Hepatocyte (in vitro differentiated cells): ENCODE results near the gene SEZ6L2. TPM values are rescaled to one million over a fixed set of nuclear protein-coding genes. Genes with fewer than 3 reads are reported as not detected.

Experiments
- DNase-seq: peaks from one replicate; pipeline ENCODE4 v3.0.0-alpha.2; 2016; ENCODE audit warnings: low spot score
- H2AFZ ChIP-seq: fragments of 200-600 bp; sonication (generic); 2 replicates; pipeline ENCODE4 v1.6.0; 2016; ENCODE audit warnings: antibody characterized with exemption, mild to moderate bottlenecking
- H3K27ac ChIP-seq: fragments of 200-600 bp; sonication (generic); 2 replicates; pipeline ENCODE4 v1.5.1; 2016; ENCODE audit warnings: mild to moderate bottlenecking
- H3K27me3 ChIP-seq: fragments of 200-600 bp; sonication (generic); 2 replicates; pipeline ENCODE4 v1.6.1; 2016
- H3K36me3 ChIP-seq: fragments of 200-600 bp; sonication (generic); replicated peaks from 2 replicates; pipeline ENCODE4 v1.5.1; 2016; ENCODE audit warnings: low read depth; ENCODE audit not compliant: insufficient read depth
- H3K4me1 ChIP-seq: fragments of 200-600 bp; sonication (generic); 2 replicates; pipeline ENCODE4 v1.5.1; 2016; ENCODE audit warnings: mild to moderate bottlenecking, moderate library complexity; ENCODE audit not compliant: insufficient read depth
- H3K4me2 ChIP-seq: fragments of 200-600 bp; sonication (generic); 2 replicates; pipeline ENCODE4 v1.6.0; 2016
- H3K4me3 ChIP-seq: fragments of 200-600 bp; sonication (generic); 2 replicates; pipeline ENCODE4 v1.5.1; 2016; ENCODE audit warnings: mild to moderate bottlenecking
- H3K79me2 ChIP-seq: fragments of 200-600 bp; sonication (generic); 2 replicates; pipeline ENCODE4 v1.6.0; 2017; ENCODE audit warnings: mild to moderate bottlenecking
- H3K9me2 ChIP-seq: fragments of 200-600 bp; sonication (generic); replicated peaks from 2 replicates; pipeline ENCODE4 v1.6.0; 2017; ENCODE audit warnings: mild to moderate bottlenecking; ENCODE audit not compliant: insufficient read depth
- H3K9me3 ChIP-seq: fragments of 200-600 bp; sonication (generic); 2 replicates; pipeline ENCODE4 v1.5.1; 2016; ENCODE audit warnings: low read depth, mild to moderate bottlenecking
- H4K20me1 ChIP-seq: fragments of 200-600 bp; sonication (generic); 2 replicates; pipeline ENCODE4 v1.6.0; 2016; ENCODE audit warnings: mild to moderate bottlenecking; ENCODE audit not compliant: insufficient read depth, poor library complexity, severe bottlenecking
- CTCF ChIP-seq: fragments of 200-600 bp; sonication (generic); IDR thresholded peaks from 2 replicates; pipeline ENCODE4 v1.5.1; 2016; ENCODE audit warnings: antibody characterized with exemption, mild to moderate bottlenecking; ENCODE audit not compliant: poor library complexity
- EZH2 ChIP-seq: fragments of 200-600 bp; sonication (generic); IDR thresholded peaks from 2 replicates; pipeline ENCODE4 v1.6.1; 2016; ENCODE audit warnings: antibody characterized with exemption, mild to moderate bottlenecking, borderline replicate concordance
- EZH2phosphoT487 ChIP-seq: fragments of 200-600 bp; sonication (generic); IDR thresholded peaks from one replicate; pipeline ENCODE4 v1.6.1; 2018; ENCODE audit warnings: antibody characterized with exemption, mild to moderate bottlenecking, low read depth, moderate library complexity; ENCODE audit not compliant: unreplicated experiment, severe bottlenecking
- WGBS: methylation state at CpG from one replicate; pipeline ENCODE4 v1.1.6; 2016; ENCODE audit warnings: low lambda C conversion rate; ENCODE audit errors: missing lambda C conversion rate; 5-methylcytosine and 5-hydroxymethylcytosine counted together
- polyA plus RNA-seq: library from polyadenylated mRNA; unstranded; fragments of >200 nt; fragmentation: Nextera tagmentation; extraction: Ambion mirVana; gene quantifications from 2 replicates; pipeline ENCODE4 v1.2.1, GENCODE V29; 2016
- total RNA-seq: library from RNA; depleted of rRNA; stranded (reverse); fragments of >200 nt; gene quantifications from 2 replicates; pipeline ENCODE4 v1.2.3, GENCODE V29; 2014

The SEZ6L2 gene
- total and polyA plus RNA-seq, 2 experiments from 2014 or later: 36.1 to 39.9 TPM

GRCh38 chr16:29878172-29878571 is 21.2 kb downstream of the SEZ6L2 start:
- H3K79me2 ChIP-seq: no peaks in the 10 kb centered on the region
- no peak overlapping the region for H3K4me2 ChIP-seq
- no peak for TF ChIP-seq CTCF
- no peak for TF ChIP-seq EZH2
- no peak for TF ChIP-seq EZH2phosphoT487
- H4K20me1 ChIP-seq: no peaks in the 10 kb centered on the region
- no peak overlapping the region for H3K27ac ChIP-seq
- no peaks in the 10 kb centered on the region for H3K9me2 ChIP-seq
- no peaks in the 10 kb centered on the region for H3K36me3 ChIP-seq
- H3K4me3 ChIP-seq: no peak overlapping the region
- no peak for DNase-seq
- no peak overlapping the region for H2AFZ ChIP-seq
- H3K27me3 ChIP-seq: peaks cover 21% of the 10 kb centered on the region
- 97% methylated on average over 14 of the region's 14 CpGs for WGBS
- no peaks in the 10 kb centered on the region for H3K9me3 ChIP-seq
- H3K4me1 ChIP-seq: no peaks in the 10 kb centered on the region

- peak; percentile 19 for DNase-seq
- Histone ChIP-seq H3K79me2 (no peaks in the 10 kb centered on the region), H3K27ac (no peak overlapping the region), H3K4me3 (no peak overlapping the region), H3K9me2 (no peaks in the 10 kb centered on the region), H3K4me2 (peak overlapping the region; percentile 68), H3K36me3 (no peaks in the 10 kb centered on the region), H4K20me1 (no peaks in the 10 kb centered on the region), H3K4me1 (no peaks in the 10 kb centered on the region), H2AFZ (no peak overlapping the region), H3K27me3 (peaks cover 21% of the 10 kb centered on the region), H3K9me3 (no peaks in the 10 kb centered on the region)
- TF ChIP-seq CTCF: no peak
- TF ChIP-seq EZH2: no peak
- TF ChIP-seq EZH2phosphoT487: no peak
- 24% methylated on average over 22 of the region's 28 CpGs for WGBS
Measured at GRCh38 chr16:29877266-29877961, 21.9 kb downstream of the SEZ6L2 start.

GRCh38 chr16:29876594-29877249 is 22.6 kb downstream of the SEZ6L2 start:
- Histone ChIP-seq H2AFZ (no peak overlapping the region), H3K4me3 (no peak overlapping the region), H3K27me3 (peaks cover 21% of the 10 kb centered on the region), H3K36me3 (no peaks in the 10 kb centered on the region), H3K9me2 (no peaks in the 10 kb centered on the region), H3K9me3 (no peaks in the 10 kb centered on the region), H3K4me2 (peak overlapping the region; percentile 68), H3K79me2 (no peaks in the 10 kb centered on the region), H3K27ac (no peak overlapping the region), H3K4me1 (no peaks in the 10 kb centered on the region), H4K20me1 (no peaks in the 10 kb centered on the region)
- 19% methylated on average over 38 of the region's 45 CpGs for WGBS
- TF ChIP-seq CTCF (no peak), EZH2 (peak; percentile 59)
- DNase-seq: no peak
